GM23338 (cell line): ENCODE data around the gene CLUH. TPM values are rescaled to one million over a fixed set of nuclear protein-coding genes. Genes with fewer than 3 reads are reported as not detected.

ENCODE experiments used
- ATAC-seq: fragments of 200-7000 bp; cut with Tn5 transposase; 3 replicates; pipeline ENCODE4 v1.9.1; 2020
- DNase-seq: peaks from one replicate; pipeline ENCODE4 v3.0.0-alpha.2; 2015; ENCODE audit warnings: low spot score
- H2AFZ ChIP-seq: fragments of 200-600 bp; sonication (generic); 2 replicates; pipeline ENCODE4 v1.8.0; 2016; ENCODE audit warnings: antibody characterized with exemption, mild to moderate bottlenecking, moderate library complexity
- H3F3A ChIP-seq: fragments of 200-600 bp; sonication (generic); replicated peaks from 2 replicates; pipeline ENCODE4 v1.8.0; 2017; ENCODE audit warnings: antibody characterized with exemption, mixed run types, low read depth
- H3K27ac ChIP-seq: fragments of 200-600 bp; sonication (generic); 2 replicates; pipeline ENCODE4 v1.6.1; 2016; ENCODE audit warnings: low read depth
- H3K27me3 ChIP-seq: fragments of 200-600 bp; sonication (generic); 2 replicates; pipeline ENCODE4 v1.8.0; 2016; ENCODE audit warnings: mild to moderate bottlenecking, mixed run types, moderate library complexity; ENCODE audit not compliant: insufficient read depth
- H3K36me3 ChIP-seq: fragments of 200-600 bp; sonication (generic); 2 replicates; pipeline ENCODE4 v1.8.0; 2016; ENCODE audit warnings: mild to moderate bottlenecking; ENCODE audit not compliant: insufficient read depth
- H3K4me1 ChIP-seq: fragments of 200-600 bp; sonication (generic); 2 replicates; pipeline ENCODE4 v1.8.0; 2016; ENCODE audit warnings: mild to moderate bottlenecking, moderate library complexity; ENCODE audit not compliant: insufficient read depth
- H3K4me2 ChIP-seq: fragments of 200-600 bp; sonication (generic); 2 replicates; pipeline ENCODE4 v1.7.1; 2017; ENCODE audit warnings: mixed run types
- H3K4me3 ChIP-seq: fragments of 200-600 bp; sonication (generic); 2 replicates; pipeline ENCODE4 v1.6.1; 2016; ENCODE audit warnings: mixed run types
- H3K79me2 ChIP-seq: fragments of 200-600 bp; sonication (generic); replicated peaks from 2 replicates; pipeline ENCODE4 v1.8.0; 2017; ENCODE audit warnings: mild to moderate bottlenecking; ENCODE audit not compliant: insufficient read depth
- H3K9me2 ChIP-seq: fragments of 200-600 bp; sonication (generic); 2 replicates; pipeline ENCODE4 v1.8.0; 2017; ENCODE audit not compliant: insufficient read depth
- H4K20me1 ChIP-seq: fragments of 200-600 bp; sonication (generic); replicated peaks from 2 replicates; pipeline ENCODE4 v1.8.0; 2017; ENCODE audit warnings: mild to moderate bottlenecking; ENCODE audit not compliant: insufficient read depth
- H3K27ac Mint-ChIP-seq: 2 replicates; pipeline ENCODE4 v1.8.0; 2020; ENCODE audit warnings: inconsistent platforms, mild to moderate bottlenecking, moderate library complexity, mixed read lengths
- H3K27me3 Mint-ChIP-seq: 3 replicates; pipeline ENCODE4 v1.8.0; 2022; ENCODE audit warnings: low read depth, mild to moderate bottlenecking, moderate library complexity, mixed read lengths, inconsistent platforms; ENCODE audit not compliant: insufficient read depth, poor library complexity
- H3K36me3 Mint-ChIP-seq: 3 replicates; pipeline ENCODE4 v1.8.0; 2021; ENCODE audit warnings: low read depth, mild to moderate bottlenecking, inconsistent platforms, moderate library complexity, mixed read lengths
- H3K4me1 Mint-ChIP-seq: 3 replicates; pipeline ENCODE4 v1.8.0; 2020; ENCODE audit warnings: mild to moderate bottlenecking, inconsistent platforms, mixed read lengths
- H3K4me3 Mint-ChIP-seq: 3 replicates; pipeline ENCODE4 v1.8.0; 2021; ENCODE audit warnings: moderate library complexity, mild to moderate bottlenecking, inconsistent platforms, mixed read lengths
- H3K9me3 Mint-ChIP-seq: 3 replicates; pipeline ENCODE4 v1.8.0; 2020; ENCODE audit warnings: moderate library complexity, mild to moderate bottlenecking, inconsistent platforms, mixed read lengths
- CREB1 ChIP-seq: fragments of 250-450 bp; sonication (Bioruptor Pico); IDR thresholded peaks from 2 replicates; pipeline ENCODE4 v1.5.0; 2020; ENCODE audit warnings: low read depth, mild to moderate bottlenecking, moderate library complexity
- EZH2 ChIP-seq: fragments of 200-600 bp; sonication (generic); IDR thresholded peaks from one replicate; pipeline ENCODE4 v1.8.0; 2017; ENCODE audit warnings: antibody characterized with exemption, mild to moderate bottlenecking, low read depth; ENCODE audit not compliant: unreplicated experiment
- EZH2phosphoT487 ChIP-seq: fragments of 200-600 bp; sonication (generic); IDR thresholded peaks from one replicate; pipeline ENCODE4 v1.8.1; 2018; ENCODE audit warnings: antibody characterized with exemption; ENCODE audit not compliant: unreplicated experiment
- JUNB ChIP-seq: IDR thresholded peaks from one replicate; pipeline ENCODE4 v1.6.1; 2016; ENCODE audit warnings: antibody characterized with exemption; ENCODE audit not compliant: unreplicated experiment
- NANOG ChIP-seq: IDR thresholded peaks from 2 replicates; pipeline ENCODE4 v1.6.1; 2016; ENCODE audit warnings: antibody characterized with exemption, borderline replicate concordance
- POLR2AphosphoS5 ChIP-seq: IDR thresholded peaks from 2 replicates; pipeline ENCODE4 v1.6.1; 2016; ENCODE audit warnings: antibody characterized with exemption, low read depth
- STAT1 ChIP-seq: IDR thresholded peaks from one replicate; pipeline ENCODE4 v1.6.1; 2016; ENCODE audit warnings: antibody characterized with exemption; ENCODE audit not compliant: unreplicated experiment
- ZNF114 ChIP-seq: fragments of 250-450 bp; sonication (Bioruptor Pico); IDR thresholded peaks from 2 replicates; pipeline ENCODE4 v1.5.0; 2020; ENCODE audit warnings: mild to moderate bottlenecking, moderate library complexity
- ZNF331 ChIP-seq: fragments of 250-450 bp; sonication (Bioruptor Pico); IDR thresholded peaks from 2 replicates; pipeline ENCODE4 v1.5.0; 2020; ENCODE audit warnings: low read depth, mild to moderate bottlenecking, moderate library complexity
- polyA plus RNA-seq: library from polyadenylated mRNA; unstranded; fragments of >200 nt; fragmentation: Nextera tagmentation; extraction: Ambion mirVana; gene quantifications from 2 replicates; pipeline ENCODE4 v1.2.1, GENCODE V29; 2016
- total RNA-seq: library from RNA; depleted of rRNA; stranded (reverse); fragments of >200 nt; shearing (Covaris generic); gene quantifications from 2 replicates; pipeline ENCODE4 v1.2.3, GENCODE V29; 2014
- TF ChIP-seq, protein P1 (sequence below): fragments of 250-450 bp; sonication (Bioruptor Pico); IDR thresholded peaks from 2 replicates; pipeline ENCODE4 v1.5.0; 2020; ENCODE audit warnings: mild to moderate bottlenecking, moderate library complexity
- TF ChIP-seq, protein P2 (sequence below): IDR thresholded peaks from one replicate; pipeline ENCODE4 v1.6.1; 2018; ENCODE audit warnings: antibody characterized with exemption; ENCODE audit not compliant: unreplicated experiment
- TF ChIP-seq, protein P3 (sequence below): IDR thresholded peaks from 2 replicates; pipeline ENCODE4 v1.6.1; 2016; ENCODE audit warnings: antibody characterized with exemption

The CLUH gene
- total and polyA plus RNA-seq, 2 experiments from 2014 or later, result 23.5 to 90.0 TPM

DNA sequence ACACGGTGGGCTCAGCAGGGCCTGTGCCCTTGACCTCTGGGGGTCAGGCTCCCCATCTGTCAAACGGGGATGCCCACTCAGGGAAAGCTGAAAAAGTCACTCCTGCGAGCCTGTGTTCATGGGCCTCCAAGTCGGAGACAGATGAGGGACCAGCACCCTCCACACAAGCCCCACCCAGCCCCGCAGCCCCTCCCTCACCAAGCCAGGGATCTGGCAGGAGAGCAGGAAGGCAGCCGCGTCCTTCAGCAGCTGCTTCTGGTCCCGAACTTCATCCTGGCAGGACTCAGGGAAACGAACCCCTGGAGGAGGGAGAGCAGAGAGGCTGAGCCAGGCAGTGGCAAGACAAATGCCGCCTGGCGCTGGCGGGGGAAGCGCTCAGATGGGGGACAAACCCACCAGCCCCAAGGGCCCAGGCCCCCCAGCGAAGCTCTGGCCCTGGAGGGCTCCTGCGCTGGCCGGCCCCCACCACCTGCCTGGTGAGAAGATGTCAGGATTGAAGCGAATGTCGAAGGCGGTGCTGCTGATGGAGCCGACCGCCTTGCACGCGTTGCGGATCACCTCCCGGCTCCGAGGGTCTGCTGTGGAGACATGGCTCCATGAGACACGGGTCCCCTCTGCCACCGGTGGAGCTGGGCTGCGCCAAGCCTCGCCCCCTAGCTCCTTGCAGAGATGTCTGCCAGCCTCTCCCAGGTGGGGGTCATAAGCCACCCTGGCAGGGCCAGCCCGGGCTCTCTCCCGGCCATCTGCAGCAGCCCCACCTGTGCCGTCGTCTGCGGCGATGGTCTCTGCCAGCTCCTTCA, 15.4 kb downstream of the CLUH start (continued):
- TF ChIP-seq, protein P1, sequence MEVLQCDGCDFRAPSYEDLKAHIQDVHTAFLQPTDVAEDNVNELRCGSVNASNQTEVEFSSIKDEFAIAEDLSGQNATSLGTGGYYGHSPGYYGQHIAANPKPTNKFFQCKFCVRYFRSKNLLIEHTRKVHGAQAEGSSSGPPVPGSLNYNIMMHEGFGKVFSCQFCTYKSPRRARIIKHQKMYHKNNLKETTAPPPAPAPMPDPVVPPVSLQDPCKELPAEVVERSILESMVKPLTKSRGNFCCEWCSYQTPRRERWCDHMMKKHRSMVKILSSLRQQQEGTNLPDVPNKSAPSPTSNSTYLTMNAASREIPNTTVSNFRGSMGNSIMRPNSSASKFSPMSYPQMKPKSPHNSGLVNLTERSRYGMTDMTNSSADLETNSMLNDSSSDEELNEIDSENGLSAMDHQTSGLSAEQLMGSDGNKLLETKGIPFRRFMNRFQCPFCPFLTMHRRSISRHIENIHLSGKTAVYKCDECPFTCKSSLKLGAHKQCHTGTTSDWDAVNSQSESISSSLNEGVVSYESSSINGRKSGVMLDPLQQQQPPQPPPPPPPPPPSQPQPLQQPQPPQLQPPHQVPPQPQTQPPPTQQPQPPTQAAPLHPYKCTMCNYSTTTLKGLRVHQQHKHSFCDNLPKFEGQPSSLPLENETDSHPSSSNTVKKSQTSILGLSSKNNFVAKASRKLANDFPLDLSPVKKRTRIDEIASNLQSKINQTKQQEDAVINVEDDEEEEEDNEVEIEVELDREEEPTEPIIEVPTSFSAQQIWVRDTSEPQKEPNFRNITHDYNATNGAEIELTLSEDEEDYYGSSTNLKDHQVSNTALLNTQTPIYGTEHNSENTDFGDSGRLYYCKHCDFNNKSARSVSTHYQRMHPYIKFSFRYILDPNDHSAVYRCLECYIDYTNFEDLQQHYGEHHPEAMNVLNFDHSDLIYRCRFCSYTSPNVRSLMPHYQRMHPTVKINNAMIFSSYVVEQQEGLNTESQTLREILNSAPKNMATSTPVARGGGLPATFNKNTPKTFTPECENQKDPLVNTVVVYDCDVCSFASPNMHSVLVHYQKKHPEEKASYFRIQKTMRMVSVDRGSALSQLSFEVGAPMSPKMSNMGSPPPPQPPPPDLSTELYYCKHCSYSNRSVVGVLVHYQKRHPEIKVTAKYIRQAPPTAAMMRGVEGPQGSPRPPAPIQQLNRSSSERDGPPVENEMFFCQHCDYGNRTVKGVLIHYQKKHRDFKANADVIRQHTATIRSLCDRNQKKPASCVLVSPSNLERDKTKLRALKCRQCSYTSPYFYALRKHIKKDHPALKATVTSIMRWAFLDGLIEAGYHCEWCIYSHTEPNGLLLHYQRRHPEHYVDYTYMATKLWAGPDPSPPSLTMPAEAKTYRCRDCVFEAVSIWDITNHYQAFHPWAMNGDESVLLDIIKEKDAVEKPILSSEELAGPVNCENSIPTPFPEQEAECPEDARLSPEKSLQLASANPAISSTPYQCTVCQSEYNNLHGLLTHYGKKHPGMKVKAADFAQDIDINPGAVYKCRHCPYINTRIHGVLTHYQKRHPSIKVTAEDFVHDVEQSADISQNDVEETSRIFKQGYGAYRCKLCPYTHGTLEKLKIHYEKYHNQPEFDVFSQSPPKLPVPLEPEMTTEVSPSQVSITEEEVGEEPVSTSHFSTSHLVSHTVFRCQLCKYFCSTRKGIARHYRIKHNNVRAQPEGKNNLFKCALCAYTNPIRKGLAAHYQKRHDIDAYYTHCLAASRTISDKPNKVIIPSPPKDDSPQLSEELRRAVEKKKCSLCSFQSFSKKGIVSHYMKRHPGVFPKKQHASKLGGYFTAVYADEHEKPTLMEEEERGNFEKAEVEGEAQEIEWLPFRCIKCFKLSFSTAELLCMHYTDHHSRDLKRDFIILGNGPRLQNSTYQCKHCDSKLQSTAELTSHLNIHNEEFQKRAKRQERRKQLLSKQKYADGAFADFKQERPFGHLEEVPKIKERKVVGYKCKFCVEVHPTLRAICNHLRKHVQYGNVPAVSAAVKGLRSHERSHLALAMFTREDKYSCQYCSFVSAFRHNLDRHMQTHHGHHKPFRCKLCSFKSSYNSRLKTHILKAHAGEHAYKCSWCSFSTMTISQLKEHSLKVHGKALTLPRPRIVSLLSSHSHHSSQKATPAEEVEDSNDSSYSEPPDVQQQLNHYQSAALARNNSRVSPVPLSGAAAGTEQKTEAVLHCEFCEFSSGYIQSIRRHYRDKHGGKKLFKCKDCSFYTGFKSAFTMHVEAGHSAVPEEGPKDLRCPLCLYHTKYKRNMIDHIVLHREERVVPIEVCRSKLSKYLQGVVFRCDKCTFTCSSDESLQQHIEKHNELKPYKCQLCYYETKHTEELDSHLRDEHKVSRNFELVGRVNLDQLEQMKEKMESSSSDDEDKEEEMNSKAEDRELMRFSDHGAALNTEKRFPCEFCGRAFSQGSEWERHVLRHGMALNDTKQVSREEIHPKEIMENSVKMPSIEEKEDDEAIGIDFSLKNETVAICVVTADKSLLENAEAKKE (CRISPR knock-in tag), result no peak
- TF ChIP-seq CREB1 (no peak), STAT1 (no peak)

DNA sequence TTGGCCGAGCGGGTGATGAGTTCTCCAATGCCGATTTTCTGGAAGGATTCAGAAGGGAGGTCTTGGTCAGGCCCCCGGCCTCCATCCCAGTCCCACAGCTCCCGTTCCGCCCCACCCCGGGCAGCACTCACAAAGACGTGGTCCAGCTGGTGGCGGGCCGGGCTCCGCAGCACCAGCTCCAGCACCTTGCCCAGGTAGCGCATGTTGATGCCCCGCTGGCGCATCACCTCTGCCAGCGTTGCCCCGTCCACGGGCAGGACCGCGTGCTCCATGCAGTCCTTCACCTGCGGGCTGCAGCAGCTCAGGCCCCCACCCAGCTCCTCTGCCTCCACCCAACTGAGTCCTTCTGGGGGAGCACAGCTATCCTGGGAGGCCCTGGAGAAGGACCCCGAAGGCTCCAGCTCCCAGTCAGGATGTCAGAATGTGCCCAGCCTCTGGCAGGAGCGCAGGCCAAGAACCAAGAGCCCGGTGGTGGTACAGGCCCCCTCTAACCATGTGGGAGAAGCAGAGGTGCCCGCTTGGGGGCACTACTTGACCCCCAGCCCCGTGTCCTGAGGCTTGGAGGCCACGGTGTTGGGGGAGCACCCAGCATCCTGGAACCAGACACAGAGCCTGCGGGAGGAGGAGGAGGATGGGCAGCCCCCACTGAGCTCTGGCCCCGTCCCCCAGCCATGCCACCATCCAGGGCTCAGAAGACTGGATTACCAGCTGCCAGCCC, 16.2 kb downstream of the CLUH start:
- DNase-seq, result no peak
- Mint-ChIP-seq H3K4me1 (no peaks in the 10 kb centered on the region), H3K36me3 (peaks cover 35% of the 10 kb centered on the region), H3K27me3 (peaks cover 4% of the 10 kb centered on the region), H3K4me3 (no peak overlapping the region), H3K9me3 (no peaks in the 10 kb centered on the region), H3K27ac (no peak overlapping the region)
- H3K4me2 ChIP-seq, result no peak overlapping the region
- H3F3A ChIP-seq, result 0 out of 2 replicates have a peak, but pooled peaks cover 7% of the 10 kb centered on the region
- H4K20me1 ChIP-seq, result 0 out of 2 replicates have a peak, but pooled peaks cover 4% of the 10 kb centered on the region
- H3K36me3 ChIP-seq, result no peaks in the 10 kb centered on the region
- no peak overlapping the region for H3K27ac ChIP-seq
- H2AFZ ChIP-seq, result no peak overlapping the region
- H3K4me1 ChIP-seq, result no peaks in the 10 kb centered on the region; the same call in 1 of the 2 replicates
- H3K27me3 ChIP-seq, result no peaks in the 10 kb centered on the region
- no peaks in the 10 kb centered on the region for H3K9me2 ChIP-seq
- H3K79me2 ChIP-seq, result no peaks in the 10 kb centered on the region
- H3K4me3 ChIP-seq, result no peak overlapping the region
- no peak for ATAC-seq
- TF ChIP-seq CREB1 (no peak), EZH2phosphoT487 (no peak), ZNF114 (CRISPR knock-in tag) (no peak), ZNF331 (CRISPR knock-in tag) (no peak), NANOG (no peak), EZH2 (no peak), JUNB (no peak), POLR2AphosphoS5 (no peak), STAT1 (no peak)
- TF ChIP-seq, protein P2, sequence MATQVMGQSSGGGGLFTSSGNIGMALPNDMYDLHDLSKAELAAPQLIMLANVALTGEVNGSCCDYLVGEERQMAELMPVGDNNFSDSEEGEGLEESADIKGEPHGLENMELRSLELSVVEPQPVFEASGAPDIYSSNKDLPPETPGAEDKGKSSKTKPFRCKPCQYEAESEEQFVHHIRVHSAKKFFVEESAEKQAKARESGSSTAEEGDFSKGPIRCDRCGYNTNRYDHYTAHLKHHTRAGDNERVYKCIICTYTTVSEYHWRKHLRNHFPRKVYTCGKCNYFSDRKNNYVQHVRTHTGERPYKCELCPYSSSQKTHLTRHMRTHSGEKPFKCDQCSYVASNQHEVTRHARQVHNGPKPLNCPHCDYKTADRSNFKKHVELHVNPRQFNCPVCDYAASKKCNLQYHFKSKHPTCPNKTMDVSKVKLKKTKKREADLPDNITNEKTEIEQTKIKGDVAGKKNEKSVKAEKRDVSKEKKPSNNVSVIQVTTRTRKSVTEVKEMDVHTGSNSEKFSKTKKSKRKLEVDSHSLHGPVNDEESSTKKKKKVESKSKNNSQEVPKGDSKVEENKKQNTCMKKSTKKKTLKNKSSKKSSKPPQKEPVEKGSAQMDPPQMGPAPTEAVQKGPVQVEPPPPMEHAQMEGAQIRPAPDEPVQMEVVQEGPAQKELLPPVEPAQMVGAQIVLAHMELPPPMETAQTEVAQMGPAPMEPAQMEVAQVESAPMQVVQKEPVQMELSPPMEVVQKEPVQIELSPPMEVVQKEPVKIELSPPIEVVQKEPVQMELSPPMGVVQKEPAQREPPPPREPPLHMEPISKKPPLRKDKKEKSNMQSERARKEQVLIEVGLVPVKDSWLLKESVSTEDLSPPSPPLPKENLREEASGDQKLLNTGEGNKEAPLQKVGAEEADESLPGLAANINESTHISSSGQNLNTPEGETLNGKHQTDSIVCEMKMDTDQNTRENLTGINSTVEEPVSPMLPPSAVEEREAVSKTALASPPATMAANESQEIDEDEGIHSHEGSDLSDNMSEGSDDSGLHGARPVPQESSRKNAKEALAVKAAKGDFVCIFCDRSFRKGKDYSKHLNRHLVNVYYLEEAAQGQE, result no peak
- TF ChIP-seq, protein P3, sequence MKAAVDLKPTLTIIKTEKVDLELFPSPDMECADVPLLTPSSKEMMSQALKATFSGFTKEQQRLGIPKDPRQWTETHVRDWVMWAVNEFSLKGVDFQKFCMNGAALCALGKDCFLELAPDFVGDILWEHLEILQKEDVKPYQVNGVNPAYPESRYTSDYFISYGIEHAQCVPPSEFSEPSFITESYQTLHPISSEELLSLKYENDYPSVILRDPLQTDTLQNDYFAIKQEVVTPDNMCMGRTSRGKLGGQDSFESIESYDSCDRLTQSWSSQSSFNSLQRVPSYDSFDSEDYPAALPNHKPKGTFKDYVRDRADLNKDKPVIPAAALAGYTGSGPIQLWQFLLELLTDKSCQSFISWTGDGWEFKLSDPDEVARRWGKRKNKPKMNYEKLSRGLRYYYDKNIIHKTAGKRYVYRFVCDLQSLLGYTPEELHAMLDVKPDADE, result no peak
